Lower lobe of right lung (tissue), 2 donors: ENCODE data around the gene PRDM1. TPM values are rescaled to one million over a fixed set of nuclear protein-coding genes. Genes with fewer than 3 reads are reported as not detected.

Source experiments
- ATAC-seq, 2 donors: fragments of 200-7000 bp; cut with Tn5 transposase; one replicate each; pipeline ENCODE4 v1.9.1; 2020 to 2022; ENCODE audit warnings: mild to moderate bottlenecking in 2 of 2, moderate library complexity in 2 of 2
- DNase-seq: peaks from one replicate; pipeline ENCODE4 v3.0.0-alpha.2; 2020
- H3K27ac ChIP-seq: fragments of 200-600 bp; one replicate; pipeline ENCODE4 v1.8.0; 2022
- H3K27me3 ChIP-seq: fragments of 200-600 bp; one replicate; pipeline ENCODE4 v1.8.0; 2022; ENCODE audit warnings: low read depth
- H3K36me3 ChIP-seq: fragments of 200-600 bp; one replicate; pipeline ENCODE4 v1.8.0; 2022; ENCODE audit warnings: mild to moderate bottlenecking
- H3K4me1 ChIP-seq: fragments of 200-600 bp; one replicate; pipeline ENCODE4 v1.8.0; 2022
- H3K4me3 ChIP-seq: fragments of 200-600 bp; one replicate; pipeline ENCODE4 v1.8.0; 2022; ENCODE audit warnings: mild to moderate bottlenecking
- H3K9me3 ChIP-seq: fragments of 200-600 bp; one replicate; pipeline ENCODE4 v1.8.0; 2022
- CTCF ChIP-seq: fragments of 200-600 bp; IDR thresholded peaks from one replicate; pipeline ENCODE4 v1.8.0; 2022; ENCODE audit warnings: antibody characterized with exemption, mild to moderate bottlenecking
- intact Hi-C: fragments of 100-400 bp; cut with DNase I; formaldehyde crosslinking; loops from one replicate; pipeline ENCODE4 v1.11.0; 2022
- total RNA-seq: library from RNA; stranded (reverse); fragmentation: NEBNext Ultra II Directional; extraction: Animal tissue kit (Norgen Biotek cat#: 25700); gene quantifications from one replicate; pipeline ENCODE4 v1.2.1, GENCODE V29; 2021
- donor health status: DM: no; HTN: yes; CAD: no; lungs with severe emphysema.

PRDM1 gene
- total RNA-seq, 1 donor from 2014 or later, result 13.9 TPM

DNA sequence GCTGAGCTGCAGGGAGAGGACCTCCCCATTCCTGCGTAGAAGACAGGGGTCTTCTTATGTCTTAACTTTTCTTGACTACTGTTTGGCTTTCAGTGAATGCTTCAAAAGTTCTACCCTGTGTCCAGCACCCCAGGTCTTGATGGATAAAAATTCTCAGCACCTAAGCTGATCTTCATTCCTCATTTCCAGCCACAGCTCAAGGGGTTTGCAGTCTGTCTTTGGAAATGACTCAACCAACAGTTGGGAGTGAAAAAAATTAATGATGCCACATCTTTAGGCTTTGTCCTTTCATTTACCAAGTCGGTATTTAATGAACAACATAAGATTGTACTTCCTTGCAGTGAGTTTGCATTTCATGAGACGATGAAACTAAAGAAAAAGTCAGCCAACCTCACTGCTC, 40.3 kb downstream of the PRDM1 start:
- intact Hi-C loops, result no loop called here
- H3K9me3 ChIP-seq, result no peaks in the 10 kb centered on the region
- TF ChIP-seq CTCF, result no peak

DNA sequence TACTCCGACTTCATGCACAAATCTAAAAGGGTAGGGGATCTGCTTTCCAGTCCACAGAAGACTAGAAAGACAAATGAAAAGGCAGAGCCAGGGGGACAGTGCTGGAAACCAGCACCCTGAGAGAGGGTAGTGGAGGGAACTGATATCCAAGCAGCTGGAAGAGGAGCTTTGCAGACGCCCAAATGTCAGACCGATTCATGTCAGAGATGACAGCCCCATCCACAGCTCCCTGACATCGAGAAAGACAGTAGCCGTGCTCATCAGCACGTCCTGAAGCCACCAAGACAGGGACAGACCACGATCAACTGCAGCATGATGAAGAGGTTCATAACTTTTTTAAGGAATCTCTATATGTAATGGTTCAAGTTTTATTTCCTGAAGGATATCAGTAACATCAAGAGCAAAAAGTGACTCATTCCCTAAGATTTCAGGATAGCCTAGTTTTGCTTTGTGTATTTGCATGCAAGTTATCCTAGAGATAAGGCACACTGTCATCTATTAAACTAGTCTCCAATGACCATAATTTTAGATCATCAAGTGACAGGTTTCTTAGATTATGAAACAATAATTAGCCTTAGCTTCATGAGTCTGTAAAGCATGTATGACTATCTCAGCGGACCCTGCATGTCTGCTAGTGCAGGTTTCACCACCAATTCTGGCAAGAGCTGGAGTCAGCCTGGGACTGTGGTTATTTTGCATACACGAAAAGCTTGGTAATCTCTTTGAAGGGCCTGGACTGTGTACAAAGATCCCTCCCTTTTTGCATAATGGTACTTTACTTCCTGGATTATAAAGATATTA, 43.0 kb downstream of the PRDM1 start:
- no peak for DNase-seq
- ATAC-seq, result peak in 1 of 2 donors; percentile 33
- H3K9me3 ChIP-seq, result no peaks in the 10 kb centered on the region
- no peaks in the 10 kb centered on the region for H3K4me1 ChIP-seq
- TF ChIP-seq CTCF, result no peak
- H3K27me3 ChIP-seq, result no peaks in the 10 kb centered on the region
- no peak overlapping the region for H3K27ac ChIP-seq
- intact Hi-C loops, result no loop called here
- no peak overlapping the region for H3K4me3 ChIP-seq
- no peaks in the 10 kb centered on the region for H3K36me3 ChIP-seq

More for the DNA sequence above, 40.3 kb downstream of the PRDM1 start:
- Histone ChIP-seq H3K27me3 (no peaks in the 10 kb centered on the region), H3K4me3 (no peak overlapping the region), H3K4me1 (no peaks in the 10 kb centered on the region), H3K36me3 (no peaks in the 10 kb centered on the region), H3K27ac (no peak overlapping the region)
- DNase-seq (no peak), ATAC-seq (no peak)

- Histone ChIP-seq H3K4me1 (no peaks in the 10 kb centered on the region), H3K36me3 (no peaks in the 10 kb centered on the region), H3K4me3 (no peak overlapping the region), H3K27me3 (no peaks in the 10 kb centered on the region), H3K9me3 (no peaks in the 10 kb centered on the region), H3K27ac (no peak overlapping the region)
- ATAC-seq, result no peak
- no peak for DNase-seq
- no peak for TF ChIP-seq CTCF
- intact Hi-C loops, result no loop called here
Observed at GRCh38 chr6:106132153-106132698, 46.1 kb downstream of the PRDM1 start.

DNA sequence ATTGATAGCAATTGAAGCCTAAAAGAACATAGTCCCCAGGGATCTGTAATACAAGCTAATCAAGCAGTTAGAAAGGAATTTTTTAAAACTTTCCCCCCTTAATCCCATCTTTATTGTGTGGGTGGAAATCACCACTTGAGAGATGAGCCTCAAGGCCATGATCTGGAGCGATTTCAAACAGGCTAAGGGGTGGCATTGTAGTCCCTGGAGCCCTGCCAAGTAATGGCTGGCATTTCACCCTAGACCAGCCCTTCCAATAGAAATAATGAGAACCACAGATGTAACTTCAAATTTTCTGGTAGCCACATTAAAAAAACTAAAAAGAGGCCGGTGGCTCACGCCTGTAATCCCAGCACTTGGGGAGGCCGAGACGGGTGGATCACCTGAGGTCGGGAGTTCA, 46.9 kb downstream of the PRDM1 start:
- no peaks in the 10 kb centered on the region for H3K9me3 ChIP-seq
- no peak overlapping the region for H3K4me3 ChIP-seq
- no peak for ATAC-seq
- H3K27ac ChIP-seq, result no peak overlapping the region
- H3K4me1 ChIP-seq, result no peaks in the 10 kb centered on the region
- intact Hi-C loops, result no loop called here
- DNase-seq, result no peak
- H3K27me3 ChIP-seq, result no peaks in the 10 kb centered on the region
- H3K36me3 ChIP-seq, result no peaks in the 10 kb centered on the region
- no peak for TF ChIP-seq CTCF

- Histone ChIP-seq H3K36me3 (no peaks in the 10 kb centered on the region), H3K27ac (no peak overlapping the region), H3K9me3 (no peaks in the 10 kb centered on the region), H3K4me1 (no peaks in the 10 kb centered on the region), H3K27me3 (no peaks in the 10 kb centered on the region), H3K4me3 (no peak overlapping the region)
- TF ChIP-seq CTCF, result no peak
- no peak for ATAC-seq
- intact Hi-C loops, result no loop called here
- no peak for DNase-seq
Observed at GRCh38 chr6:106134087-106134770, 48.1 kb downstream of the PRDM1 start.
